Vagina (tissue), 2 donors: ENCODE measurements around the gene KIR2DL4. TPM values are rescaled to one million over a fixed set of nuclear protein-coding genes. Genes with fewer than 3 reads are reported as not detected.
"Not testable (repeated sequence)": the region's sequence is repeated elsewhere in the genome, so short reads cannot be mapped to it uniquely, and the experiment has no call there.

ENCODE experiments used
- DNase-seq, 2 donors: peaks; one replicate each; pipeline ENCODE4 v3.0.0-alpha.2; 2017; ENCODE audit errors: extremely low spot score in 2 of 2
- H3K27ac ChIP-seq: fragments of 200-600 bp; sonication (generic); one replicate; pipeline ENCODE4 v1.5.1; 2019
- H3K27me3 ChIP-seq: fragments of 200-600 bp; sonication (generic); one replicate; pipeline ENCODE4 v1.5.1; 2019
- H3K36me3 ChIP-seq, 2 donors: fragments of 200-600 bp; sonication (generic); one replicate each; pipeline ENCODE4 v1.5.1; 2017 to 2019
- H3K4me1 ChIP-seq: fragments of 200-600 bp; sonication (generic); one replicate; pipeline ENCODE4 v1.5.1; 2019
- H3K4me3 ChIP-seq, 2 donors: fragments of 200-600 bp; sonication (generic); 1 replicate in 1 of 2; 2 replicates in 1 of 2; pipeline ENCODE4 v1.5.1; 2016 to 2019
- H3K9me3 ChIP-seq: fragments of 200-600 bp; sonication (generic); one replicate; pipeline ENCODE4 v1.5.1; 2019
- POLR2A ChIP-seq, 2 donors: fragments of 450-650 bp; IDR thresholded peaks; one replicate each; pipeline ENCODE4 v1.6.1; 2017; ENCODE audit warnings: antibody characterized with exemption in 2 of 2, mild to moderate bottlenecking in 2 of 2, moderate library complexity in 2 of 2
- POLR2AphosphoS5 ChIP-seq, 2 donors: sonication (generic); formaldehyde crosslinking; IDR thresholded peaks; one replicate each; pipeline ENCODE4 v1.9.0; 2017; ENCODE audit warnings: antibody characterized with exemption in 2 of 2, mild to moderate bottlenecking in 2 of 2, low read depth in 1 of 2; ENCODE audit not compliant: insufficient read depth in 1 of 2
- intact Hi-C: fragments of 100-400 bp; cut with DNase I; formaldehyde crosslinking; loops from one replicate; pipeline ENCODE4 v1.15.1; 2023
- total RNA-seq: library from RNA; depleted of rRNA; stranded (reverse); fragments of >200 nt; gene quantifications from one replicate; pipeline ENCODE4 v1.2.3, GENCODE V29; 2016
- TF ChIP-seq, protein P1 (sequence below), 3 experiments: fragments of 450-650 bp in 2 of 3; fragments of 200-600 bp in 1 of 3; sonication (generic) in 1 of 3; IDR thresholded peaks; one replicate each; pipeline ENCODE4 v1.5.1; 2017 to 2019; ENCODE audit warnings: antibody characterized with exemption in 3 of 3, mild to moderate bottlenecking in 2 of 3, moderate library complexity in 2 of 3

Gene KIR2DL4
- total RNA-seq, 1 donor from 2014 or later: not detected

DNA sequence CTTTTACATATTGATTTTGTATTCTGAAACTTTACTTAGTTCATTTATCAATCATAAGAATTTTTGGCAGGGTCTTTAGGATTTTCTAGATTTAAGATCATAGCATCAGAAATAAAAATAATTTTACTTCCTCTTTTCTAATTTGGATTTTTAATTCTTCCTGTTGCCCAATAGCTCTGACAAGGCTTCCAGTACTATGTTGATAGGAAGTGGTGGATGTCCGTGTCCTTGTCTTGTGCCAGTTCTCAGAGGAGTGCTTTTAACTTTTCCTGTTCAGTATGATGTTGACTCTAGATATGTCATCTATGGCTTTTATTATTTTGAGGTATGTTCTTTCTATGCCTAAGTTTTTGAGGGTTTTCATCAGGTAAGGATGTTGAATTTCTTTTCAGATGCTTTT lies 7.7 kb upstream of the KIR2DL4 start:
- Histone ChIP-seq H3K4me1 (no peaks in the 10 kb centered on the region), H3K27ac (no peak overlapping the region), H3K27me3 (no peaks in the 10 kb centered on the region), H3K9me3 (no peaks in the 10 kb centered on the region), H3K4me3 (no peak overlapping the region), H3K36me3 (no peaks in the 10 kb centered on the region)
- intact Hi-C loops: no loop called here
- DNase-seq: no peak
- TF ChIP-seq, protein P1, sequence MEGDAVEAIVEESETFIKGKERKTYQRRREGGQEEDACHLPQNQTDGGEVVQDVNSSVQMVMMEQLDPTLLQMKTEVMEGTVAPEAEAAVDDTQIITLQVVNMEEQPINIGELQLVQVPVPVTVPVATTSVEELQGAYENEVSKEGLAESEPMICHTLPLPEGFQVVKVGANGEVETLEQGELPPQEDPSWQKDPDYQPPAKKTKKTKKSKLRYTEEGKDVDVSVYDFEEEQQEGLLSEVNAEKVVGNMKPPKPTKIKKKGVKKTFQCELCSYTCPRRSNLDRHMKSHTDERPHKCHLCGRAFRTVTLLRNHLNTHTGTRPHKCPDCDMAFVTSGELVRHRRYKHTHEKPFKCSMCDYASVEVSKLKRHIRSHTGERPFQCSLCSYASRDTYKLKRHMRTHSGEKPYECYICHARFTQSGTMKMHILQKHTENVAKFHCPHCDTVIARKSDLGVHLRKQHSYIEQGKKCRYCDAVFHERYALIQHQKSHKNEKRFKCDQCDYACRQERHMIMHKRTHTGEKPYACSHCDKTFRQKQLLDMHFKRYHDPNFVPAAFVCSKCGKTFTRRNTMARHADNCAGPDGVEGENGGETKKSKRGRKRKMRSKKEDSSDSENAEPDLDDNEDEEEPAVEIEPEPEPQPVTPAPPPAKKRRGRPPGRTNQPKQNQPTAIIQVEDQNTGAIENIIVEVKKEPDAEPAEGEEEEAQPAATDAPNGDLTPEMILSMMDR (IDR thresholded peaks at IDR 0.05): no peak
- TF ChIP-seq POLR2AphosphoS5 (IDR thresholded peaks at IDR 0.05; ENCODE audit: insufficient read depth in 1 of 2, low read depth in 1 of 2) (no peak), POLR2A (IDR thresholded peaks at IDR 0.05) (no peak)

DNA sequence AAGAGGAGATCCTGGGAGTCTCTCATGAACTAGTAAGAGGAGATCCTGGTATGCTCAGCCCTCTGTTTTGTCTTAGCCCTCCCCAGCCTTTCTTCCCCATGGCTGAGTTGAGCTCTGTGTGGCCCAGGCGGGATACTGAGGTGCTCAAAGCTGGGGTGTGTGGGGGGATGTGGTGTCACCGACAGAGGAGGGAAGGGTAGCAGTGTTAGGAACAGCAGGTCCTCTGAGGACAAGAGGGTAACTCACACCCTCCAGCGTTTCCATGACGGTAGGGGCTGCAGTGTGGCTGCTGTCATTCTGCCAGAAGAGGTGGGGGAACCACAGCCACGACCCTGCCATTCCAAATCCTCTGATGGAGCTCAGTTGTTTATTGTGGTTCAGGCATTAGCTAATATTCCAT lies 691 bp downstream of the KIR2DL4 start:
- Histone ChIP-seq H3K27ac (no peak overlapping the region), H3K9me3 (no peaks in the 10 kb centered on the region), H3K4me1 (no peaks in the 10 kb centered on the region), H3K36me3 (no peaks in the 10 kb centered on the region), H3K4me3 (no peak overlapping the region), H3K27me3 (no peaks in the 10 kb centered on the region)
- intact Hi-C loops: no loop called here
- DNase-seq: peak in 1 of 2 donors; percentile 32
- TF ChIP-seq, protein P1 (IDR thresholded peaks at IDR 0.05): no peak
- no peak for TF ChIP-seq POLR2AphosphoS5 (IDR thresholded peaks at IDR 0.05; ENCODE audit: insufficient read depth in 1 of 2, low read depth in 1 of 2)

DNA sequence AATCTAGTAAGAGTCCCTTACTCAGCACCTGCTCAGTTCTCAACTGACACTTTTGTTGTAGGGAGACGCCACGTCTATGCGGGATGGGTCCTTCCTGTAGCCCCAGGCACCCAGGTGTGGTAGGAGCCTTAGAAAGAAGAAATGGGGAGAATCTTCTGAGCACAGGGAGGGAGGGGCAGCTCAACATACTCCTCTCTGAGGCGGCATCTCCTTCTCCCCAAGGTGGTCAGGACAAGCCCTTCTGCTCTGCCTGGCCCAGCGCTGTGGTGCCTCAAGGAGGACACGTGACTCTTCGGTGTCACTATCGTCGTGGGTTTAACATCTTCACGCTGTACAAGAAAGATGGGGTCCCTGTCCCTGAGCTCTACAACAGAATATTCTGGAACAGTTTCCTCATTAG lies 1.2 kb downstream of the KIR2DL4 start:
- Histone ChIP-seq H3K4me3 (no peak overlapping the region), H3K4me1 (no peaks in the 10 kb centered on the region), H3K9me3 (no peaks in the 10 kb centered on the region), H3K36me3 (no peaks in the 10 kb centered on the region), H3K27me3 (no peaks in the 10 kb centered on the region), H3K27ac (no peak overlapping the region)
- DNase-seq: no peak
- TF ChIP-seq, protein P1 (IDR thresholded peaks at IDR 0.05): no peak
- TF ChIP-seq POLR2A (IDR thresholded peaks at IDR 0.05): no peak
- TF ChIP-seq POLR2AphosphoS5 (IDR thresholded peaks at IDR 0.05; ENCODE audit: insufficient read depth in 1 of 2, low read depth in 1 of 2): no peak
- intact Hi-C loops: no loop called here

DNA sequence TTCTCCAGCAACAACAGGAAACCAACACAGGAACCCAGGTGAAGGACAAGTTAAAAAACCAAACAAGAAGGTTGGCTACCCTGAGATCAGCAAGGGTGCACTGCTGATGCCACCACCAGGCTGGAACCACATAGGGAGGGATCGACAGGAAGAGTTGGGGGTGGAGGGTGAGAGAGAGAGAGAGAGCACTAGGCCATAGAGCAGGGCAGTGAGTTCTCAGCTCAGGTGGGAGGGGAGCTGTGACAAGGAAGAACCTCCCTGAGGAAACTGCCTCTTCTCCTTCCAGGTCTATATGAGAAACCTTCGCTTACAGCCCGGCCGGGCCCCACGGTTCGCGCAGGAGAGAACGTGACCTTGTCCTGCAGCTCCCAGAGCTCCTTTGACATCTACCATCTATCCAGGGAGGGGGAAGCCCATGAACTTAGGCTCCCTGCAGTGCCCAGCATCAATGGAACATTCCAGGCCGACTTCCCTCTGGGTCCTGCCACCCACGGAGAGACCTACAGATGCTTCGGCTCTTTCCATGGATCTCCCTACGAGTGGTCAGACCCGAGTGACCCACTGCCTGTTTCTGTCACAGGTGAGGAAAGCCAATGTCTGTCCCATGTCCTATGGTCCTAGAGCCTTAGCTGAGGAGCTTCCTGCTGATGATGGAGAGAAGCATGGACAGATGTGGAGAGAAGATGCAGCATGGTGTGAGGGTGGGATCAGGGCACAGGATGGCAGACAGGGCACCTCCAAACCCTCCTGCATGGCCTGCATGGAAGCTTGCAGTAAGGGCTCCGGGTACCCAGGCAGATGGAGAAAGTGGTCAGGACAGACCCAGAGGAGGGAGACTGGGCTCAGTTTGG lies 2.5 kb downstream of the KIR2DL4 start:
- Histone ChIP-seq H3K9me3 (no peaks in the 10 kb centered on the region), H3K36me3 (no peaks in the 10 kb centered on the region), H3K4me3 (no peak overlapping the region), H3K27ac (no peak overlapping the region), H3K27me3 (no peaks in the 10 kb centered on the region), H3K4me1 (no peaks in the 10 kb centered on the region)
- intact Hi-C loops: no loop called here
- DNase-seq: peak in 1 of 2 donors; percentile 54
- TF ChIP-seq, protein P1 (IDR thresholded peaks at IDR 0.05): no peak
- no peak for TF ChIP-seq POLR2A (IDR thresholded peaks at IDR 0.05)
- TF ChIP-seq POLR2AphosphoS5 (IDR thresholded peaks at IDR 0.05; ENCODE audit: insufficient read depth in 1 of 2, low read depth in 1 of 2): no peak

DNA sequence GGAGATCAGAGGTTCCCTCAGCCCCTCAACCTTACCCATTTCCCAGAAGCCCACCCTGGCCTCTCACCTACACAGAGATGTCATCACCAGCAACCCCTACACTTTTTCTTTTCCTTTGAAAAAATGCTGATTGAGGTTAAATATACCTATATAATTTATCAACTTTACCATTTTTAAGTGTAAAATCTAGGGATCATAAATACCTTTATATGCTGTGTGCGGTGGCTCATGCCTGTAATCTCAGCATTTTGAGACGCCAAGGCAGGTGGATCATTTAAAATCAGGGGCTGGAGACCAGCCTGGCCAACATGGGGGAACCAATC lies 3.1 kb downstream of the KIR2DL4 start:
- no peaks in the 10 kb centered on the region for H3K27me3 ChIP-seq
- H3K36me3 ChIP-seq: no peaks in the 10 kb centered on the region
- no peaks in the 10 kb centered on the region for H3K9me3 ChIP-seq
- intact Hi-C loops: no loop called here
- TF ChIP-seq POLR2A (IDR thresholded peaks at IDR 0.05): no peak
- TF ChIP-seq, protein P1 (IDR thresholded peaks at IDR 0.05): no peak
- TF ChIP-seq POLR2AphosphoS5 (IDR thresholded peaks at IDR 0.05; ENCODE audit: insufficient read depth in 1 of 2, low read depth in 1 of 2): no peak
- no peak overlapping the region for H3K4me3 ChIP-seq
- no peak overlapping the region for H3K27ac ChIP-seq
- DNase-seq: no peak
- no peaks in the 10 kb centered on the region for H3K4me1 ChIP-seq

DNA sequence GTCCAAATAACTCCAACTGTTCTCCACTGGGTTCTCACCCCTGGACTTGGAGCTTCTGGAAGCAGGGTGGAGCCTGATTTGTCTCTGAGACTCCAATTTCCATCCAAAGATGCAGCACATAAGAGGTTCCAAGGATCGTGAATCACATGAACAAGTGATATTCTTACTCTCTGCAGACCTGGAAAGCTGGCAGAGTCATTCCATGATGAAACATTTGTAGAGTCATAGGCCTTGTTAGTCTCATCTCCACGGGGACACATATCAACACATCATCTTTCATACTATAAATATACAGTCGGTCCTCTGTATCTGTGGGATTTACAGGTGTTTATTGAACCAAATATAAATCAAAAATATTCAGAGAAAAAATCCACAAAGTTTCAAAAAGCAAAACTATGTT lies 11.2 kb downstream of the KIR2DL4 start:
- DNase-seq, H3K27ac ChIP-seq, H3K4me1 ChIP-seq, H3K4me3 ChIP-seq, H3K27me3 ChIP-seq, H3K36me3 ChIP-seq, H3K9me3 ChIP-seq, intact Hi-C loops: not testable (repeated sequence)

DNA sequence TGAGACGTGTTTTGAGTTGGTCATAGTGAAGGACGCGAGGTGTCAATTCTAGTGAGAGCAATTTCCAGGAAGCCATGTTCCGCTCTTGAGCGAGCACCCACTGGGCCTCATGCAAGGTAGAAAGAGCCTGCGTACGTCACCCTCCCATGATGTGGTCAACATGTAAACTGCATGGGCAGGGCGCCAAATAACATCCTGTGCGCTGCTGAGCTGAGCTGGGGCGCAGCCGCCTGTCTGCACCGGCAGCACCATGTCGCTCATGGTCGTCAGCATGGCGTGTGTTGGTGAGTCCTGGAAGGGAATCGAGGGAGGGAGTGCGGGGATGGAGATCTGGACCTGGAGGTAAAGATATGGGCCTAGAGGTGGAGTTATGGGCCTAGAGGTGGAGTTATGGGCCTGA lies 12.8 kb downstream of the KIR2DL4 start, which contains the start of gene KIR3DL1:
TSS of gene KIR3DL1 (plus strand) at position 218 of the 400 bp plus-strand sequence.
- intact Hi-C loops, DNase-seq: not testable (repeated sequence)

More for the DNA sequence above, 12.8 kb downstream of the KIR2DL4 start, which contains the start of gene KIR3DL1:
- not testable (repeated sequence) for H3K9me3 ChIP-seq, H3K27me3 ChIP-seq, H3K4me3 ChIP-seq, H3K27ac ChIP-seq, H3K36me3 ChIP-seq, H3K4me1 ChIP-seq
